Mesenchymal stem cell (in vitro differentiated cells and primary cell): ENCODE measurements around the gene ZNF365.

Experiments used
- DNase-seq: peaks from one replicate; pipeline ENCODE4 v3.0.0-alpha.2; 2013
- H2AFZ ChIP-seq: one replicate; pipeline ENCODE4 v1.6.1; 2013; ENCODE audit warnings: low read depth, mild to moderate bottlenecking, control low read depth, inconsistent platforms, low read length, moderate library complexity
- H2AK5ac ChIP-seq: 2 replicates; pipeline ENCODE4 v1.6.1; 2013; ENCODE audit warnings: low read length, moderate library complexity, mild to moderate bottlenecking, inconsistent platforms; ENCODE audit not compliant: severe bottlenecking
- H2BK120ac ChIP-seq: one replicate; pipeline ENCODE4 v1.6.1; 2013; ENCODE audit warnings: low read depth, mild to moderate bottlenecking, inconsistent platforms, low read length, moderate library complexity
- H2BK12ac ChIP-seq, 2 experiments: one replicate each; pipeline ENCODE4 v1.6.1; 2013; ENCODE audit warnings: inconsistent platforms in 2 of 2, low read length in 2 of 2, mild to moderate bottlenecking in 2 of 2, moderate library complexity in 2 of 2, control low read depth in 1 of 2
- H2BK15ac ChIP-seq: one replicate; pipeline ENCODE4 v1.6.1; 2013; ENCODE audit warnings: mild to moderate bottlenecking, low read depth, inconsistent platforms; ENCODE audit not compliant: poor library complexity, severe bottlenecking
- H2BK5ac ChIP-seq: 2 replicates; pipeline ENCODE4 v1.6.1; 2013; ENCODE audit warnings: low read depth, mild to moderate bottlenecking, low read length, control low read depth, inconsistent platforms; ENCODE audit not compliant: poor library complexity, severe bottlenecking
- H3K14ac ChIP-seq, 2 experiments: one replicate each; pipeline ENCODE4 v1.6.1; 2013; ENCODE audit warnings: inconsistent platforms in 2 of 2, low read length in 2 of 2, control low read depth in 1 of 2, mild to moderate bottlenecking in 1 of 2, moderate library complexity in 1 of 2
- H3K18ac ChIP-seq, 2 experiments: one replicate each; pipeline ENCODE4 v1.6.1; 2013; ENCODE audit warnings: inconsistent platforms in 2 of 2, low read length in 2 of 2, control low read depth in 1 of 2, low read depth in 1 of 2, mild to moderate bottlenecking in 1 of 2
- H3K23ac ChIP-seq, 2 experiments: one replicate each; pipeline ENCODE4 v1.6.1; 2013; ENCODE audit warnings: inconsistent platforms in 2 of 2, low read length in 2 of 2, mild to moderate bottlenecking in 2 of 2, moderate library complexity in 2 of 2, control low read depth in 1 of 2
- H3K27ac ChIP-seq: 2 replicates; pipeline ENCODE4 v1.5.1; 2013; ENCODE audit warnings: mild to moderate bottlenecking, moderate library complexity, low read length, control low read depth, inconsistent platforms; ENCODE audit not compliant: poor library complexity, severe bottlenecking
- H3K27me3 ChIP-seq, 2 experiments: 2 replicates each; pipeline versions ENCODE4 v1.6.1 to v1.7.0; 2013; ENCODE audit warnings: low read length in 2 of 2, mild to moderate bottlenecking in 2 of 2, moderate library complexity in 2 of 2, control low read depth in 1 of 2, inconsistent platforms in 1 of 2; ENCODE audit not compliant: control insufficient read depth in 1 of 2, insufficient read depth in 1 of 2
- H3K36me3 ChIP-seq, 2 experiments: 2 replicates each; pipeline versions ENCODE4 v1.6.1 to v1.7.0; 2013; ENCODE audit warnings: low read length in 2 of 2, control low read depth in 1 of 2, inconsistent platforms in 1 of 2, low read depth in 1 of 2, mild to moderate bottlenecking in 1 of 2; ENCODE audit not compliant: insufficient read depth in 2 of 2, control insufficient read depth in 1 of 2
- H3K4ac ChIP-seq, 2 experiments: one replicate each; pipeline ENCODE4 v1.6.1; 2013; ENCODE audit warnings: inconsistent platforms in 2 of 2, low read length in 2 of 2, mild to moderate bottlenecking in 2 of 2, moderate library complexity in 2 of 2, control low read depth in 1 of 2, low read depth in 1 of 2
- H3K4me1 ChIP-seq: 2 replicates; pipeline ENCODE4 v1.6.1; 2013; ENCODE audit warnings: low read depth, low read length, control low read depth; ENCODE audit not compliant: control insufficient read depth, insufficient read depth
- H3K4me2 ChIP-seq: 2 replicates; pipeline ENCODE4 v1.6.1; 2013; ENCODE audit warnings: low read length, mild to moderate bottlenecking, inconsistent platforms; ENCODE audit not compliant: poor library complexity, severe bottlenecking
- H3K4me3 ChIP-seq, 2 experiments: 2 replicates each; pipeline versions ENCODE4 v1.5.1 to v1.7.0; 2013; ENCODE audit warnings: low read length in 2 of 2, mild to moderate bottlenecking in 2 of 2, control low read depth in 1 of 2, low read depth in 1 of 2; ENCODE audit not compliant: insufficient read depth in 1 of 2
- H3K79me1 ChIP-seq: replicated peaks from 2 replicates; pipeline ENCODE4 v1.6.1; 2013; ENCODE audit warnings: mild to moderate bottlenecking, control low read depth, low read length, inconsistent platforms; ENCODE audit not compliant: poor library complexity, severe bottlenecking
- H3K9ac ChIP-seq: 2 replicates; pipeline ENCODE4 v1.7.0; 2013; ENCODE audit warnings: mild to moderate bottlenecking, low read length, moderate library complexity
- H3K9me3 ChIP-seq: 2 replicates; pipeline ENCODE4 v1.7.0; 2013; ENCODE audit warnings: mild to moderate bottlenecking, low read length; ENCODE audit not compliant: control insufficient read depth
- H4K8ac ChIP-seq: one replicate; pipeline ENCODE4 v1.6.1; 2013; ENCODE audit warnings: inconsistent platforms, mild to moderate bottlenecking, low read length, moderate library complexity
- H4K91ac ChIP-seq: one replicate; pipeline ENCODE4 v1.6.1; 2013; ENCODE audit warnings: mild to moderate bottlenecking, low read length, inconsistent platforms
- WGBS: methylation state at CpG from one replicate; pipeline ENCODE4 v1.1.7; 2013; ENCODE audit warnings: mixed read lengths; 5-methylcytosine and 5-hydroxymethylcytosine counted together

The ZNF365 gene

DNA sequence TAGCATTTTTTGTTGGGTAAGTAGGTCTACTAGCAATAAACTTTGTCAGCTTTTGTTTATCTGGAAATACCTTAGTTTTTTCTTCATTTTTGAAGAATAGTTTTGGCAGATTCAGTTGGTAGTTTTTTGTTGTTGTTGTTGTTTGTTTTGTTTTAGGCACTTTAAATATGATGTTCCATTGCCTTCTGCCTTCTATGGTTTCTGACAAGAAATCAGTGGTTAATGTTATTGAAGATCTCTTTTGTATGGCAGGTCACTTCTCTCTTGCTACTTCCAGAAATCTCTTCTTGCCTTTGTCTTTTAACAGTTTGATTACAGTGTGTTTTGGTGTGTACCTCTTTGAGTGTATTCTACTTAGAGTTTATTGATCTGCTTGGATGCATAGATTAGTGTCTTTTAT lies 41.8 kb upstream of the ZNF365 start:
- Histone ChIP-seq H3K79me1 (no peaks in the 10 kb centered on the region), H2BK120ac (no peak overlapping the region), H3K27ac (no peak overlapping the region), H2AK5ac (no peak overlapping the region), H4K91ac (no peak overlapping the region), H3K23ac (no peak overlapping the region), H3K14ac (no peak overlapping the region), H3K36me3 (no peaks in the 10 kb centered on the region), H3K4ac (no peak overlapping the region), H3K4me2 (no peak overlapping the region), H2BK12ac (no peak overlapping the region), H2AFZ (no peak overlapping the region), H3K4me1 (no peaks in the 10 kb centered on the region), H3K4me3 (no peak overlapping the region), H2BK15ac (no peak overlapping the region), H3K9me3 (peaks cover 16% of the 10 kb centered on the region), H3K27me3 (no peaks in the 10 kb centered on the region), H3K9ac (no peak overlapping the region), H2BK5ac (no peak overlapping the region), H3K18ac (no peak overlapping the region), H4K8ac (no peak overlapping the region)
- no peak for DNase-seq

DNA sequence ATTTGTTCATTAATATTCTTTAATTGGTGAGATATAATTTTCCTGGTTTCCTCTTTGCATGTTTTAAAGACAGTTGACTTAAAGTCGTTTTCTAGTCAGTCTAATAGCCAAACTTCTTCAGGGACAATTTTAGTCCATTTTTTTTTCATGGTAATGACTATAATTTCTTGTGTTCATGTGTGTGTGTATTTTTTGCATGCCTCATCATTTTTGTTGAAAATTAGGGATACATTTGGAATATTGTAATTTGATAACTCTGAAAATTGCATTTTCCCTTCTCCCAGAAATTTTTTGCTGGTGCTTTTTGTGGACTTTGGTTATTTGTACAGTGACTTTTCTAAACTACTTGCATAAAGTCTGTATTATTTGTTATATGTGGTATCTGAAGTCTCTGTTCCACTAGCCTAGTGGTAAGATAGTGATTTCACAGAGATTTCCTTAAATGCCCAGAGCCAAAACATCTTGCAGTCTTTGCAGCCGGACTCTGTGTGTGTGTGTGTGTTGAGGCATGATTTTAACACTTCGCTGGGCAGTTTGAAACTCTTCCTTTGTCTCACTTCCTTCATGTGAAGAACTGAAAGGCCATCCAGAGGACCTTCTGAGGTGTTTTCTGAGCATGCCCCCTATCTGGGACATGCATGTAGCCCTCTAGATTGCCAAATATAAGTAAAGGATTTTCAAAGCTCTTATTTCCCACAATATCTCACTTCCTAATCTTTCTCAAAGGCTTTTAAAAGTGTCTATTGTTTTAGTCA lies 40.9 kb upstream of the ZNF365 start:
- H3K79me1 ChIP-seq: no peaks in the 10 kb centered on the region
- 55% methylated on average over 3 of the region's 3 CpGs for WGBS
- H2BK5ac ChIP-seq: no peak overlapping the region
- H4K91ac ChIP-seq: no peak overlapping the region
- H3K14ac ChIP-seq: no peak overlapping the region
- no peaks in the 10 kb centered on the region for H3K36me3 ChIP-seq
- no peak overlapping the region for H3K4ac ChIP-seq
- no peaks in the 10 kb centered on the region for H3K4me1 ChIP-seq
- H3K27ac ChIP-seq: no peak overlapping the region
- no peak overlapping the region for H4K8ac ChIP-seq
- peaks cover 16% of the 10 kb centered on the region for H3K9me3 ChIP-seq
- no peak overlapping the region for H3K23ac ChIP-seq
- no peak overlapping the region for H3K4me2 ChIP-seq
- H3K9ac ChIP-seq: no peak overlapping the region
- no peak overlapping the region for H2AK5ac ChIP-seq
- H3K27me3 ChIP-seq: no peaks in the 10 kb centered on the region
- no peak overlapping the region for H2BK12ac ChIP-seq
- H2BK15ac ChIP-seq: no peak overlapping the region
- no peak overlapping the region for H3K4me3 ChIP-seq
- H3K18ac ChIP-seq: no peak overlapping the region
- H2BK120ac ChIP-seq: no peak overlapping the region
- H2AFZ ChIP-seq: no peak overlapping the region
- no peak for DNase-seq

DNA sequence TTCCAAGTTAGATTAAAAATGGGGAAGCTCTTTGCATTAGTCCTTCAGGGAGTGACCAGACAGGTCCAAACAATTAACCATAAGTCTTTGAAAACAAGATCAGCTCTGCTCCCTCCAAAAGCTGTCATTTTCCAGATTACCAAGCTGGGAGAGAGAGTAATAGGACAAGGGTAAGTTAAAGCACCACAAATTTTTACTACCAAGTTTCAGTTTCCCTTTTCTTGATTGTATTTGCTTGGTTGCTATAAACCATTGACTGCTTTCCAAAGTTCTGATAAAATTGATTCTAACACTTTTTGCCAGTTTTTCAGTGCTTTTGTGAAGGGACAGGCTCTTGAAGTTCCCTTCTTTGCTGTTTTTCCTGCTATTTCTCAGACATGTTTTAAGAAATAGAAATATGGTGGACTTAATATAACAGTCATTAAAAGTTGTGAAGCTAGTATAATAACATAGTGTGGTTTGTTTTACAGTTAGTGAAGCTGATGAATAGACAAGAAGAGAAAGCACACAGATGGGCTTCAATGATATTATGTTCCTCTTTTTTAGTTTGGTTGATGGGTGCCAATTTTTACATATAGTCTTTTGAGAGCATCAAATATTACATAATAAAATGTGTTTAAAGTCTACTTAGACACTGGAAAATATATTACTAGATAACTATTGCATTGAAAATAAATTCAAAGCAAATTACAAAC lies 40.0 kb upstream of the ZNF365 start:
- no peak overlapping the region for H4K91ac ChIP-seq
- H3K4me3 ChIP-seq: no peak overlapping the region
- no peak overlapping the region for H2BK120ac ChIP-seq
- H2AFZ ChIP-seq: no peak overlapping the region
- H3K18ac ChIP-seq: no peak overlapping the region
- no peaks in the 10 kb centered on the region for H3K27me3 ChIP-seq
- no peak overlapping the region for H2AK5ac ChIP-seq
- no peak overlapping the region for H3K14ac ChIP-seq
- H4K8ac ChIP-seq: no peak overlapping the region
- H3K4me1 ChIP-seq: no peaks in the 10 kb centered on the region
- no peak overlapping the region for H2BK12ac ChIP-seq
- H3K9ac ChIP-seq: no peak overlapping the region
- peaks cover 17% of the 10 kb centered on the region for H3K9me3 ChIP-seq
- H3K27ac ChIP-seq: no peak overlapping the region
- no peak for DNase-seq
- no peak overlapping the region for H2BK5ac ChIP-seq
- H3K4me2 ChIP-seq: no peak overlapping the region
- no peak overlapping the region for H2BK15ac ChIP-seq
- no peaks in the 10 kb centered on the region for H3K79me1 ChIP-seq
- H3K36me3 ChIP-seq: no peaks in the 10 kb centered on the region
- H3K4ac ChIP-seq: no peak overlapping the region
- no peak overlapping the region for H3K23ac ChIP-seq

DNA sequence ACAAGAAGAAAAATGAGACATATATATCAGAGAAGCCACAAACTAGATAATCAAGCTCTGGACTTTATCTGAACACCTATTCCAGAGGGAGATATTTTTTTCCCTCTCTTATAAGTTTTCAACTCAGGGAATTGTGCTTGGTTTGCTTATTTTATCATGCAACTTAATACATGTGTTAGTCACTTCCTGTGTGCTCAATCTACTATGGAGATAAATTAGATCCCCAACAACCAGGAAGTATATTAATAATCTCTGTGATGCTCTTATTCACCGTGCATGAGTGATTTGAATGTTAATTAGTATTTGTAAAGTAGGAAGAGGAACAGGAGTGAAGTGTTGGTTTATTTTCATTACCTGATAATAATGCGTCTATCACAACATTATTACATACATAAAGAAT lies 38.8 kb upstream of the ZNF365 start:
- Histone ChIP-seq H4K8ac (no peak overlapping the region), H3K23ac (no peak overlapping the region), H3K14ac (no peak overlapping the region), H2BK15ac (no peak overlapping the region), H2BK120ac (no peak overlapping the region), H2AFZ (no peak overlapping the region), H3K9me3 (peaks cover 28% of the 10 kb centered on the region), H3K27ac (no peak overlapping the region), H2AK5ac (no peak overlapping the region), H3K9ac (no peak overlapping the region), H3K4me1 (no peaks in the 10 kb centered on the region), H3K36me3 (no peaks in the 10 kb centered on the region), H3K27me3 (no peaks in the 10 kb centered on the region), H3K18ac (no peak overlapping the region), H3K79me1 (no peaks in the 10 kb centered on the region), H3K4me3 (no peak overlapping the region), H2BK12ac (no peak overlapping the region), H3K4me2 (no peak overlapping the region), H3K4ac (no peak overlapping the region), H4K91ac (no peak overlapping the region), H2BK5ac (no peak overlapping the region)
- no CpG with 5 or more reads among the region's 2 CpGs for WGBS
- no peak for DNase-seq
